ENCODE measurements around the gene BRD8.

The BRD8 gene

DNA sequence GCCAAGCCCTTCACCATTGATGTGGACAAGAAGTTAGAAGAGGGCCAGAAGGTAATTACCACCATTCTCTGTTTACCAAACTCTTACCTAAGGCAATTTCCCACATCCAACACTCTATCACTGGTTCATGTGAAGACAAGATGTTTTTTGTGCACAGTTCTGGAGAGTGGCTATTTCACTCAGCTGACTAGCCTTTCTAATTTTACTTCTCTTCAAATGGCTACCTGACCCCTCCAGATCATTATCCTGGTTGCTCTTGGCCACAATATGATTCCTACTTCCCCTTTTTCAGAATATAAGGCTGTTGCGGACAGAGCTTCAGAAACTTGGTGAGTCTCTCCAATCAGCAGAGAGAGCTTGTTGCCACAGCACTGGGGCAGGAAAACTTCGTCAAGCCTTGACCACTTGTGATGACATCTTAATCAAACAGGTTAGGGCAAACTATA is 7.6 kb upstream of the BRD8 start:
- no peak for DNase-seq (ENCODE audit: low read depth)
- Histone ChIP-seq H3K27me3 (replicated peaks; ENCODE audit: control insufficient read depth, insufficient read depth, low read length) (no peaks in the 10 kb centered on the region), H3K4me3 (ENCODE audit: low read length) (no peak overlapping the region), H3K9me3 (ENCODE audit: control insufficient read depth, low read length) (no peaks in the 10 kb centered on the region), H3K9ac (ENCODE audit: low read length) (no peak overlapping the region), H3K36me3 (ENCODE audit: control insufficient read depth, insufficient read depth, low read length, severe bottlenecking) (peaks cover 73% of the 10 kb centered on the region), H3K4me1 (ENCODE audit: control insufficient read depth, insufficient read depth, low read length) (no peaks in the 10 kb centered on the region)

DNA sequence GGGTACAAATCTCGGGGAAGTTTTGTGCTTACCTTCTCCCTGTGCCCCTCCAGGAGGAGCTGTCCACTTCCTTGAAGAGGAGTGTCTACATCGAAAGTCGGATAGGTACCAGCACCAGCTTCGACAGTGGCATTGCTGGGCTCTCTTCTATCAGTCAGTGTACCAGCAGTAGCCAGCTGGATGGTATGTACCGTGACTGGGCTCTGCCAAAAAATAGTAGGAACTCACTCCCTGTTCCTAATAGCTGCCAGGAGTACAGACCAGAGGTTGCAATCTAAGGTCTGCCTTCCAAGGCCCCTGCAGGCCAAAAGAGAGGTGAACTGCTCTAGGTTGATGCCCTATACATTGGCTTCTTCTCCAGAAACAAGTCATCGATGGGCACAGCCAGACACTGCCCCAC is 4.4 kb upstream of the BRD8 start:
- H3K4me3 ChIP-seq (ENCODE audit: low read length): no peak overlapping the region
- no peaks in the 10 kb centered on the region for H3K9me3 ChIP-seq (ENCODE audit: control insufficient read depth, low read length)
- peaks cover 45% of the 10 kb centered on the region for H3K36me3 ChIP-seq (ENCODE audit: control insufficient read depth, insufficient read depth, low read length, severe bottlenecking)
- peaks cover 13% of the 10 kb centered on the region for H3K4me1 ChIP-seq (ENCODE audit: control insufficient read depth, insufficient read depth, low read length)
- no peak for DNase-seq (ENCODE audit: low read depth)
- H3K9ac ChIP-seq (ENCODE audit: low read length): no peak overlapping the region
- H3K27me3 ChIP-seq (replicated peaks; ENCODE audit: control insufficient read depth, insufficient read depth, low read length): no peaks in the 10 kb centered on the region

DNA sequence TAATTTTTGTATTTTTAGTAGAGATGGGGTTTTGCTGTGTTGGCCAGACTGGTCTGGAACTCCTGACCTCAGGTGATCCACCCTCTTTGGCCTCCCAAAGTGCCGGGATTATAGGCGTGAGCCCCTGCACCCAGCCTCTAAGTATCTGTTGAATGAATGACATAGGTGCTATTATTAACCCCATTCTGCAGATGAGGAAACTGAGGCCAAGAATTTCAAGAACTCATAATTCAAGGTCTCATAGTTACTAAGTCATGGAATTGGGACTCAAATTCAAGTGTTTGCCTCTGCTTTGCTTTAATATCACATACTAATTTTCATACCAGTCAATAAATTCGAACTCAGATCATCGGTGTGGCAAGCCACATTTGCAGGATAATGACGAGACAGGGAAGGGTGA is 2.4 kb upstream of the BRD8 start:
- H3K4me1 ChIP-seq (ENCODE audit: control insufficient read depth, insufficient read depth, low read length): peaks cover 18% of the 10 kb centered on the region
- no peak overlapping the region for H3K4me3 ChIP-seq (ENCODE audit: low read length)
- no peak for DNase-seq (ENCODE audit: low read depth)
- H3K9ac ChIP-seq (ENCODE audit: low read length): no peak overlapping the region
- peaks cover 25% of the 10 kb centered on the region for H3K36me3 ChIP-seq (ENCODE audit: control insufficient read depth, insufficient read depth, low read length, severe bottlenecking)
- no peaks in the 10 kb centered on the region for H3K9me3 ChIP-seq (ENCODE audit: control insufficient read depth, low read length)
- no peaks in the 10 kb centered on the region for H3K27me3 ChIP-seq (replicated peaks; ENCODE audit: control insufficient read depth, insufficient read depth, low read length)

DNA sequence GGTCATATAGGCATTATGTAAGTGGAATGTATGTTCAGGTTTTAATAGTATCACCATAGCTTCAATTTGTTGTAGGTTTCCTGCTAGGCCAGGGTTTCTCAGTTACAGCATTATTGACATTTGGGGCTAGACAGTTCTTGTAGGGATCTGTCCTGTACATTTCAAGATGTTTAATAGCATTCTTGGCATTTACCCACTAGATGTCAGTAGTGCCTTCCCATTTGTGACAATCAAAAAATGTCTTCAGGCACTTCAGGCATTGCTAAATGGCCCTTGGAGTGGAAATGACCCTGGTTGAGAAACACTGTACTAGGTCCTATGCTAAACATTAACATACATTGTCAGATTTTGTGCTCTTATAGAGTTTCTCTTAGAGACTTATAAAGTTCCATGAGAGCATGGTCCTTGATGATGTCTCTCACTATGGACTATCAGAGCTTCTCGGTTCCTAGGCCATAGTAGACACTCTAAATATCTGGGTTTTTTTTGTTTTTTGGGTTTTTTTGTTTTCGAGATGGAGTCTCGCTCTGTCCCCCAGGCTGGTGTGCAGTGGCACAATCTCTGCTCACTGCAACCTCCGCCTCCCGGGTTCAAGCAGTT is 1.9 kb upstream of the BRD8 start:
- DNase-seq (ENCODE audit: low read depth): peak; percentile 60
- Histone ChIP-seq H3K27me3 (replicated peaks; ENCODE audit: control insufficient read depth, insufficient read depth, low read length) (no peaks in the 10 kb centered on the region), H3K36me3 (ENCODE audit: control insufficient read depth, insufficient read depth, low read length, severe bottlenecking) (peaks cover 19% of the 10 kb centered on the region), H3K4me3 (ENCODE audit: low read length) (no peak overlapping the region), H3K4me1 (ENCODE audit: control insufficient read depth, insufficient read depth, low read length) (peaks cover 18% of the 10 kb centered on the region), H3K9me3 (ENCODE audit: control insufficient read depth, low read length) (no peaks in the 10 kb centered on the region), H3K9ac (ENCODE audit: low read length) (no peak overlapping the region)

DNA sequence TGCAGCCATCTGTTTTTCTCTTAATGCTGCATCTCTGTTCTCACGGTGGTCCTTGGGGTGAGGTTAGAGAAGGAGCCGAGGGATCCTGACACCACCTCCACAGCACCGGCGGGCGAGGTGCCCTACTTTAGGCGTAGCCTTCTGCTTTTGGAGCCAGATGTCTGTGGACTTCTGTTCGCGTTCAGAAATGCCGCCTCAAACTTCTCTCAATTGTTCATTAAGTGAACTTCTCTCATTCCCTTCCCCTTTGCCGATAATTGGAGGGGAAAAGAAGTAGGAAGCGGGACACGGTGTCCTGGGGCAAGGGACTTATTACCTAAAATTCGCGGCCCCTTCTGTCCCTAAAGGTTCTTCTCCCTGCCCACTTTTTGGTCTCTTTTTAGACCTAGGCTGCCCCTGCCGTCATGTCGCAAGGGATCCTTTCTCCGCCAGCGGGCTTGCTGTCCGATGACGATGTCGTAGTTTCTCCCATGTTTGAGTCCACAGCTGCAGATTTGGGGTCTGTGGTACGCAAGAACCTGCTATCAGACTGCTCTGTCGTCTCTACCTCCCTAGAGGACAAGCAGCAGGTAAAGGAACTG is 937 bp upstream of the BRD8 start:
- Histone ChIP-seq H3K9me3 (ENCODE audit: control insufficient read depth, low read length) (no peaks in the 10 kb centered on the region), H3K36me3 (ENCODE audit: control insufficient read depth, insufficient read depth, low read length, severe bottlenecking) (peaks cover 14% of the 10 kb centered on the region), H3K4me3 (ENCODE audit: low read length) (peak overlapping the region; percentile 98), H3K27me3 (replicated peaks; ENCODE audit: control insufficient read depth, insufficient read depth, low read length) (no peaks in the 10 kb centered on the region), H3K9ac (ENCODE audit: low read length) (peak overlapping the region; percentile 96), H3K4me1 (ENCODE audit: control insufficient read depth, insufficient read depth, low read length) (peaks cover 18% of the 10 kb centered on the region)
- no peak for DNase-seq (ENCODE audit: low read depth)

DNA sequence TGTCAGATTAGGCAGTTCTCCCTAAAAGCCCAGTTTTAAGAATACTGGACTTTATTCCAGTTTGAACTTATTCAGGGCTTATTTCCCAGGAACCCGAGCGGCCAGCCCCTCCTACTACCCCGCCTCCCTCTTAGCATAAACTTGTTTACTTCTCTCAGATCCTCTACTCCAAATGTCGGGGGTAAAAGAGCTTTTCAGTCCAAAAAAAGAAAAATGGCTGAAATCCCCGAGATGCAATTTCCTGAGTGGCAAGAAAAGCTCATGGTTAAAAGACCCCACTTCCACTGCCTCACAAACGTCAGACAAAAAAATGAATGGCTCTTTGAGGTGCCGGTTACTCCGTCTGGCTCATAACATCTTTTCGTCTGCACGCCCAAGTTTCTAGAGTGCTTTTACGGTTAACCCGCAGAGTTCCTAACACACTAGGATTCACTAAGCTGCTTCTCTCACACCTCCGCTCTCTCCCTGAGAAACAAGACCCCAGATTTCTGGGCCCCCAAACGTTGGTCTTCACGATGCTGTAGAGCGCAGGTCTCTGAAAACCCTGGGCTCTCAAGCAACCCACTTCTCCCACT is 402 bp downstream of the BRD8 start:
- H3K36me3 ChIP-seq (ENCODE audit: control insufficient read depth, insufficient read depth, low read length, severe bottlenecking): peaks cover 18% of the 10 kb centered on the region

DNA sequence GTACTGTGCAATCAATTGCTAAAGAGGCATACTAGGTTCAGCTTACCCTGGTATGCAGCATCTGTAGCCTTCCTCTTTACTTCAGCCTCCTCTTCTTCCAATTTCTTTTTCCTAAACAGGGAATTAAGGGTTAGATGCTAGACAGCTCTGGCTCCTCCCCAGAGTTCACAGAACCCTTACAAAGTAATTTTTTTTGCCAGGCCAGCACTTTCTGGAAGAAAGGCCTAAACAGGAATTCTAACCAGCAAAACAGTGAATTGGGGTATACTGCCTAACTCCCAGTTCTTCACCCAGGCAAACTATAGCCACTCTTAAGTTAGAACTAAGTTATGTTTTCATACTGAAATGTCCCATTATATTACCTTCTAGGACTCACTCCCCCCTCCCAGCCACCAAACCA is 8.1 kb downstream of the BRD8 start:
- Histone ChIP-seq H3K9ac (ENCODE audit: low read length) (no peak overlapping the region), H3K27me3 (replicated peaks; ENCODE audit: control insufficient read depth, insufficient read depth, low read length) (no peaks in the 10 kb centered on the region), H3K36me3 (ENCODE audit: control insufficient read depth, insufficient read depth, low read length, severe bottlenecking) (peaks cover 84% of the 10 kb centered on the region), H3K4me1 (ENCODE audit: control insufficient read depth, insufficient read depth, low read length) (no peaks in the 10 kb centered on the region), H3K9me3 (ENCODE audit: control insufficient read depth, low read length) (no peaks in the 10 kb centered on the region), H3K4me3 (ENCODE audit: low read length) (no peak overlapping the region)
- no peak for DNase-seq (ENCODE audit: low read depth)

More for the DNA sequence above, 402 bp downstream of the BRD8 start:
- H3K27me3 ChIP-seq (replicated peaks; ENCODE audit: control insufficient read depth, insufficient read depth, low read length): no peaks in the 10 kb centered on the region
- peak overlapping the region; percentile 98 for H3K4me3 ChIP-seq (ENCODE audit: low read length)
- H3K9ac ChIP-seq (ENCODE audit: low read length): peak overlapping the region; percentile 96
- peak; percentile 66 for DNase-seq (ENCODE audit: low read depth)
- no peaks in the 10 kb centered on the region for H3K9me3 ChIP-seq (ENCODE audit: control insufficient read depth, low read length)
- peaks cover 18% of the 10 kb centered on the region for H3K4me1 ChIP-seq (ENCODE audit: control insufficient read depth, insufficient read depth, low read length)

DNA sequence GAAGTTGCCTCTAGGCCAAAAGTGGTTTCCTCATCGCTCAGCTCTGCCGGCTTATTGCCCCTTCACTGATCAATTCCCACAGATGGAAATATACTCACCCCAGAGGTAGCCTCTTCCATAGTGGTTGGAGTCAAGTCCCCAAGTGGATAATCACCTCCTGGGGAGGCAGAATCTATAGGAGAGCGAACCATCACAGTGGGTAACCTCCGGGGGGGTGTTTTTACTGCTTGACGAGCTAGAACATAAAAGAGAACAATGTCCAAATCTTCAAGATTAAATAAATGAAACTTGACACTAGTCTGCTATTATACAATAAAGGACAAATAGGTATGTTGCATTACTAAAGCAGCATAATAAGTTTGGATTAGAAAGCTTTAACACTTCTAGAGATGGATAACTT is 9.3 kb downstream of the BRD8 start:
- Histone ChIP-seq H3K4me1 (ENCODE audit: control insufficient read depth, insufficient read depth, low read length) (no peaks in the 10 kb centered on the region), H3K36me3 (ENCODE audit: control insufficient read depth, insufficient read depth, low read length, severe bottlenecking) (peaks cover 90% of the 10 kb centered on the region), H3K9ac (ENCODE audit: low read length) (no peak overlapping the region), H3K27me3 (replicated peaks; ENCODE audit: control insufficient read depth, insufficient read depth, low read length) (no peaks in the 10 kb centered on the region), H3K9me3 (ENCODE audit: control insufficient read depth, low read length) (no peaks in the 10 kb centered on the region), H3K4me3 (ENCODE audit: low read length) (no peak overlapping the region)
- no peak for DNase-seq (ENCODE audit: low read depth)

DNA sequence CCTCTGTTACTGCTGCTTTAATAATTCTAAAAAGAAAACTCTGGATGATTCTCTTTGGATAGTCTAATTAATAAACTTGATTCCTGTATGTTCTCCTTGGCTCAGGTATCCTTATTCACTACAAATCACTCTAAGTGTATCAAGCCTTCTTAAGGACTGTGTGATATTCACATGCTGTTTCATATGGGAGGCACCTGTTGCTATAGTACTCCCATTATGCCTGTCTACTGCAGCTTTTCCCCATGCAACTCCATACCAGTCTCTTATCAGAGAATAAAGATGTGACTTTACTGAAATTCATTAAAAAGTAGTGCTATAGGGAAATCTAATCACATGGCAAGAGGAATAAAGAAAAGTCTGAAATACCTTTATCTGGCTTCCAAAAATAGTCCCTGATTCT is 14.7 kb downstream of the BRD8 start:
- Histone ChIP-seq H3K9ac (ENCODE audit: low read length) (no peak overlapping the region), H3K4me3 (ENCODE audit: low read length) (no peak overlapping the region), H3K9me3 (ENCODE audit: control insufficient read depth, low read length) (no peaks in the 10 kb centered on the region), H3K36me3 (ENCODE audit: control insufficient read depth, insufficient read depth, low read length, severe bottlenecking) (peaks cover 100% of the 10 kb centered on the region), H3K4me1 (ENCODE audit: control insufficient read depth, insufficient read depth, low read length) (no peaks in the 10 kb centered on the region), H3K27me3 (replicated peaks; ENCODE audit: control insufficient read depth, insufficient read depth, low read length) (no peaks in the 10 kb centered on the region)
- no peak for DNase-seq (ENCODE audit: low read depth)

DNA sequence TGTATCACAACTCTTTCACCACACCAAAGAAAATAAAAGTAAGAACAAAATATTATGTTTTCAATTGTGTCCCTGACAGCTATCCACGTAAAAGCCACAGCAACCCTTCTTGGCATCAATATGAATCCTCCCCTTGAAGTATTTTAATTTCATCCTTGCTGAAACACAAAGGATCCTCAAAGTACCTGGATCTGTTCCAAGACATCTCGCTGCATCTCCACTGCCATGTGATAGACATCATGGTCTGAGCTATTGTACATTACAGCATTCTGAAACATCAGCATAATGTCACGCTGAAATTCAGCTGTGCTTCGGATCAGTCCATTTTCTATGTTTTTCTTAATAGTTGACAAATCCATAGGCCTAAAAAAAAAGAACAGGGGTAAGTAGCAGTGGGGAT is 17.7 kb downstream of the BRD8 start:
- H3K4me3 ChIP-seq (ENCODE audit: low read length): no peak overlapping the region
- DNase-seq (ENCODE audit: low read depth): no peak
- peaks cover 95% of the 10 kb centered on the region for H3K36me3 ChIP-seq (ENCODE audit: control insufficient read depth, insufficient read depth, low read length, severe bottlenecking)
- peaks cover 2% of the 10 kb centered on the region for H3K4me1 ChIP-seq (ENCODE audit: control insufficient read depth, insufficient read depth, low read length)
- no peak overlapping the region for H3K9ac ChIP-seq (ENCODE audit: low read length)
- H3K9me3 ChIP-seq (ENCODE audit: control insufficient read depth, low read length): no peaks in the 10 kb centered on the region
- H3K27me3 ChIP-seq (replicated peaks; ENCODE audit: control insufficient read depth, insufficient read depth, low read length): no peaks in the 10 kb centered on the region

DNA sequence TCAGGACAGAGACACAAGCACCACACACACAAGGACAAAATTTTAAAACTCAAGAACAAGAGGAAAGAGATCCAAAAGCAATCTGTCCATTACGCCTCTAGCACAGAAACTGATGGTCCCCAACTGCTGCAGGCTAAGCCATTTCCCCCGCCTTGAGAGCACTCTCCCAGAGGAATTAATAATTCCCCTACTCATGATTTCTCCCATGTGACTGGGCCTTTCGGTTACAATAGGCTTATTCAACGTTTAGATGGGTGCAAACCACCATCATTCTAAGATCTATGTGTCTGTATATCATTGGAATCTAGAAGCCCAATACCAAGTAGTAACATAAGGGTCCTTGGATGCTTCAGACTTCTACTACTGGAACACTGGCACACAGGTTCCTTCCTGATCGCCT is 18.8 kb downstream of the BRD8 start:
- H3K9ac ChIP-seq (ENCODE audit: low read length): no peak overlapping the region
- H3K4me1 ChIP-seq (ENCODE audit: control insufficient read depth, insufficient read depth, low read length): peaks cover 2% of the 10 kb centered on the region
- H3K27me3 ChIP-seq (replicated peaks; ENCODE audit: control insufficient read depth, insufficient read depth, low read length): no peaks in the 10 kb centered on the region
- no peak for DNase-seq (ENCODE audit: low read depth)
- peaks cover 85% of the 10 kb centered on the region for H3K36me3 ChIP-seq (ENCODE audit: control insufficient read depth, insufficient read depth, low read length, severe bottlenecking)
- no peaks in the 10 kb centered on the region for H3K9me3 ChIP-seq (ENCODE audit: control insufficient read depth, low read length)
- no peak overlapping the region for H3K4me3 ChIP-seq (ENCODE audit: low read length)

Data from adipocyte (in vitro differentiated cells).